PC-3 (cell line): Measurements from ENCODE around the gene TIAM1.

Source experiments
- EZH2phosphoT487 ChIP-seq: fragments of 300-600 bp; sonication (generic); IDR thresholded peaks from 2 replicates; pipeline ENCODE4 v1.6.1; 2018; ENCODE audit warnings: mild to moderate bottlenecking, antibody characterized with exemption, low read length, borderline replicate concordance
- TF ChIP-seq, protein P1 (sequence below): fragments of 300-600 bp; sonication (generic); conservative IDR thresholded peaks from 2 replicates; pipeline ENCODE4 v1.5.1; 2017; ENCODE audit warnings: antibody characterized with exemption, low read depth, mild to moderate bottlenecking, low read length

DNA sequence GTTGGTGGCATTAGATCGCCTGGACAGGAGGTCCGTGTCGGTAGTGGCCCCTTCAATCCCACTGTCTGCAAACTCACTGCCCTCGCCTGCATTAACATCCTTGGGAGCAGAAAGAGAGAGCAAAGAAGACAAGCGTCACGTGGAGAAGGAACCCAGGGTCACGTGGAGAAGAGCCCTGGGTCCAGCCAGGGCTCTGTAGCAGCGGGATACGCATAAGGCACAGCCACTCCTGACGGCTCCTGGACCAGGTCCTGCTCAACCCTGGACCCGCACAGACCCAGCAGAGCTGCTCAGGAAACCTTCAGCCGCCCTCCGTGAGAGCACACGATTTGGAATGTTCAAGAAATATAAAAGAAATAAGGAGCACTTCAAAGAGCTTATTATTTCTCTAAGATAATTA lies 92.0 kb downstream of the TIAM1 start:
- TF ChIP-seq, protein P1, sequence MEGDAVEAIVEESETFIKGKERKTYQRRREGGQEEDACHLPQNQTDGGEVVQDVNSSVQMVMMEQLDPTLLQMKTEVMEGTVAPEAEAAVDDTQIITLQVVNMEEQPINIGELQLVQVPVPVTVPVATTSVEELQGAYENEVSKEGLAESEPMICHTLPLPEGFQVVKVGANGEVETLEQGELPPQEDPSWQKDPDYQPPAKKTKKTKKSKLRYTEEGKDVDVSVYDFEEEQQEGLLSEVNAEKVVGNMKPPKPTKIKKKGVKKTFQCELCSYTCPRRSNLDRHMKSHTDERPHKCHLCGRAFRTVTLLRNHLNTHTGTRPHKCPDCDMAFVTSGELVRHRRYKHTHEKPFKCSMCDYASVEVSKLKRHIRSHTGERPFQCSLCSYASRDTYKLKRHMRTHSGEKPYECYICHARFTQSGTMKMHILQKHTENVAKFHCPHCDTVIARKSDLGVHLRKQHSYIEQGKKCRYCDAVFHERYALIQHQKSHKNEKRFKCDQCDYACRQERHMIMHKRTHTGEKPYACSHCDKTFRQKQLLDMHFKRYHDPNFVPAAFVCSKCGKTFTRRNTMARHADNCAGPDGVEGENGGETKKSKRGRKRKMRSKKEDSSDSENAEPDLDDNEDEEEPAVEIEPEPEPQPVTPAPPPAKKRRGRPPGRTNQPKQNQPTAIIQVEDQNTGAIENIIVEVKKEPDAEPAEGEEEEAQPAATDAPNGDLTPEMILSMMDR: no peak
- no peak for TF ChIP-seq EZH2phosphoT487
